ENCODE results near the gene BMPER.

DNA sequence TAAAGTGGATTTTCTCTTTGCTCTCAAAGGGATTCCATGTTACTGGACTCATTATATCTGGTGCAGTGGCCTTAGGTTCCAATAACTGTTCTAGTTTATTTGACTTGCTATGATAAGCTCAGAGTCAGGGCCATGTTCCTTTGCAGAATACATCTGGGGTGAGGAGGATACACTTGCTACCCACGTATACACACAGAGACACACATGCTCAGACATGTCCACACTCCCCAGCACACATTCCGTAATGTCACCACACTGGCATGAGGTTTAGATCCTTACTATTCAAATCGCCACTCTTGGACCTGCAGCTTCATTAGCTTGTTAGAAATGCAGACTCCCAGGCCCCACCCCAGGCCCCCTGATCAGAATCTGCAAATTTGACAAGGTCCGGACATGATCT lies 195.3 kb downstream of the BMPER start:
- TF ChIP-seq, protein P1, sequence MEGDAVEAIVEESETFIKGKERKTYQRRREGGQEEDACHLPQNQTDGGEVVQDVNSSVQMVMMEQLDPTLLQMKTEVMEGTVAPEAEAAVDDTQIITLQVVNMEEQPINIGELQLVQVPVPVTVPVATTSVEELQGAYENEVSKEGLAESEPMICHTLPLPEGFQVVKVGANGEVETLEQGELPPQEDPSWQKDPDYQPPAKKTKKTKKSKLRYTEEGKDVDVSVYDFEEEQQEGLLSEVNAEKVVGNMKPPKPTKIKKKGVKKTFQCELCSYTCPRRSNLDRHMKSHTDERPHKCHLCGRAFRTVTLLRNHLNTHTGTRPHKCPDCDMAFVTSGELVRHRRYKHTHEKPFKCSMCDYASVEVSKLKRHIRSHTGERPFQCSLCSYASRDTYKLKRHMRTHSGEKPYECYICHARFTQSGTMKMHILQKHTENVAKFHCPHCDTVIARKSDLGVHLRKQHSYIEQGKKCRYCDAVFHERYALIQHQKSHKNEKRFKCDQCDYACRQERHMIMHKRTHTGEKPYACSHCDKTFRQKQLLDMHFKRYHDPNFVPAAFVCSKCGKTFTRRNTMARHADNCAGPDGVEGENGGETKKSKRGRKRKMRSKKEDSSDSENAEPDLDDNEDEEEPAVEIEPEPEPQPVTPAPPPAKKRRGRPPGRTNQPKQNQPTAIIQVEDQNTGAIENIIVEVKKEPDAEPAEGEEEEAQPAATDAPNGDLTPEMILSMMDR (IDR thresholded peaks at IDR 0.05; ENCODE audit: insufficient read depth, low read length, poor library complexity, severe bottlenecking) = no peak
- no peak for TF ChIP-seq EZH2phosphoT487 (conservative IDR thresholded peaks at IDR 0.05; ENCODE audit: low read length)
